ENCODE measurements around the gene GPC3.

- TF ChIP-seq FOXA1 (IDR thresholded peaks at IDR 0.05): no peak
- TF ChIP-seq FOXK2 (IDR thresholded peaks at IDR 0.05): no peak
- TF ChIP-seq PKNOX1 (IDR thresholded peaks at IDR 0.05): no peak
- TF ChIP-seq TARDBP (IDR thresholded peaks at IDR 0.05): no peak
- no peak for TF ChIP-seq ELF4 (IDR thresholded peaks at IDR 0.05)
- TF ChIP-seq ARNT (IDR thresholded peaks at IDR 0.05): no peak
- TF ChIP-seq SP1 (IDR thresholded peaks at IDR 0.05): no peak
- no peak for TF ChIP-seq HDGF (IDR thresholded peaks at IDR 0.05; ENCODE audit: borderline replicate concordance)
- TF ChIP-seq SUZ12 (IDR thresholded peaks at IDR 0.05): no peak
- no peak for TF ChIP-seq FOXM1 (IDR thresholded peaks at IDR 0.05; ENCODE audit: borderline replicate concordance)
- TF ChIP-seq ZNF384 (IDR thresholded peaks at IDR 0.05): no peak
- TF ChIP-seq LEF1 (IDR thresholded peaks at IDR 0.05; ENCODE audit: borderline replicate concordance): no peak
- TF ChIP-seq BHLHE40 (IDR thresholded peaks at IDR 0.05; ENCODE audit: borderline replicate concordance): no peak
- TF ChIP-seq NFRKB (IDR thresholded peaks at IDR 0.05): no peak
These were observed 17.3 kb downstream of the GPC3 start for GRCh38 chrX:133968109-133968508.

Measured in HEK293T (cell line).